Fibroblast of skin of right biceps (primary cell): ENCODE data around the gene SLC23A2.
A peak's percentile ranks its signal among the peaks of the same experiment; 100 is the strongest.
"Not testable (repeated sequence)": the region's sequence is repeated elsewhere in the genome, so short reads cannot be mapped to it uniquely, and the experiment has no call there.

Experiments
- DNase-seq: peaks from one replicate; pipeline ENCODE4 v3.0.0-alpha.2; 2013

Gene SLC23A2

DNA sequence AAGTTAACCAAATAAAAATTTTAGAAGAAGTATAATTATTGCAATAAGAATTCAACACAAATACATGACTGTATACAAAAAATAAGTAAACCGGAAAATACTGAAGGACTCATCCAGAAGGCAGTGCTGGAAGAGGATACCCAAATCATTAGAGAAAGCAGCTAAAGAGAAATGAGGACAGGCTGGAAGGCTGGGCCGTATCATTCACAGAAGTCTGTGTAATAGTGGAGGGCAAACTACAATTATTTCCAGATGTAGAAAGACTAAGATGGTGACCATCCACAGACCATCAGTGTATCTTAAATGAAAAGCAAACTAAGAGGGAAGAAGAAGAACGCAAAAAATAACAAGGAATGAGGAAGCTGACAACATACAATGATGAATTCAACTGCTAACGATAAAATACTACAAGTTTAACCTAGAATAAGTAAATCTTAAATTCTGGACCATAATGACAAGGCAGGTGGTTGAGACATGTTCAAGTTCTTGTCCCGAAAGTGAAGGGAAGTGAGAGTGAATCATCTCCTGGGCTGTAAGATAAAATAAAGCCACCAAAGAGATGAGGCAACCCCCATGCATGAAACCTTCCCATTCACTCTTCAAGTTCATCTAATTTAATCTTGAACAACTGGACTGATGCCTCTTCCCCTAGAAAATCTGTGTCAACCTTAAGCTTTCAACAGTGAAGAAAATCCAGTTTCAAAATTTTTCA is 71.5 kb downstream of the SLC23A2 start:
- DNase-seq: no peak

- no peak for DNase-seq
Measured at GRCh38 chr20:4926531-4927156, 74.7 kb downstream of the SLC23A2 start.

GRCh38 chr20:4925842-4926530 is 75.3 kb downstream of the SLC23A2 start:
- peak; percentile 65 for DNase-seq

GRCh38 chr20:4924446-4924845 is 76.9 kb downstream of the SLC23A2 start:
- no peak for DNase-seq

DNA sequence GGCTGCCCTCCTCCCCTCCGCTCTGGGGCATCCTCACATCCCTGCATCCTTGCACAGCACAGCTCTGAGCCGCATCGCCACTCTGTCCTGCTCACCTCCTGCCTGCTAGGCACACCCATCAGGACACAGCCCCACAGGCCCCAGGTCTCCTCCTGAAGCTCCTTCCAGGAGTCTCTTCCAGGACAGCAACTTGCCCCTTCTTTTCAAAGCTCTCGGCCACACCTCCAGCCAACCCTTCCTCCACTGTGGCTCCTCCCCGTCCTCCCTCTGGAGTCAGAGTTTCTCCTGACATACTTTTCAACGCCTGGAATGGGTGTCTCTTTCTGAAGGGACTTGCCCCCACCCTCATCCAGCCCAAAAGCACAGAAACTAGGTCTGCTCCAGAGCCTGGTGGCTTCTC is 77.3 kb downstream of the SLC23A2 start:
- DNase-seq: no peak

DNA sequence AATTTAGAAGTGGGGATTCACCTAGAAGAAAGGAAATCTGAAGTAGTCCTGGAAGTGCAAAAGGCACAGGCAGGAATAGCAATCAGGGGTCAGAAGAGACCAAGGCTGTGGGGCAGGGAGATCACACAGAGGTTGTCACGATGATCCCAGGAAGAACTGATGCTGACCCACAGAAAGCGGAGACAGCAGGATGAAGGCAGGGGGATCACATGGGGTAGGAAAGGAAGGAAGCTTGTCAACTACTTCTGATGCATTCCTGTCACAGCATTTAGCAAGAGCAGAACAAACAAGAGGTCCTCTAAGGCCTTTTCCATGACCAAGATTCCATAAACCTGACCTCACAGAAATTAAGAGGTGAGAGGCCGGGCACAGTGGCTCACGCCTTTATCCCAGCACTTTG is 79.1 kb downstream of the SLC23A2 start:
- DNase-seq: no peak

DNA sequence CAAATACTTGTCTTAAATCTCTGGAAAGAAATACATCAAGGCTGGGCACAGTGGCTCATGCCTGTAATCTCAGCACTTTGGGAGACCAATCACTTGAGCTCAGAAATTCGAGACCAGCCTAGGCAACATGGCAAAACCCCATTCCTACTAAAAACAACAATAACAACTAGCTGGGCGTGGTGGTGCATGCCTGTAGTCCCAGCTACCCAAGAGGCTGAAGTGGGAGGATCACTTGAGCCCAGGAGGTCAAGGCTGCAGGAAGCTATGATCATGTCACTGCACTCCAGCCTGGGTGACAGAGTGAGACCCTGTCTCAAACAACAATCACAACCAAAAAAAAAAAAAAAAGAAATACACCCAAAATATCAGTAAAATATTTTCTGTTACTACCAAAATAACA is 80.0 kb downstream of the SLC23A2 start:
- not testable (repeated sequence) for DNase-seq

DNA sequence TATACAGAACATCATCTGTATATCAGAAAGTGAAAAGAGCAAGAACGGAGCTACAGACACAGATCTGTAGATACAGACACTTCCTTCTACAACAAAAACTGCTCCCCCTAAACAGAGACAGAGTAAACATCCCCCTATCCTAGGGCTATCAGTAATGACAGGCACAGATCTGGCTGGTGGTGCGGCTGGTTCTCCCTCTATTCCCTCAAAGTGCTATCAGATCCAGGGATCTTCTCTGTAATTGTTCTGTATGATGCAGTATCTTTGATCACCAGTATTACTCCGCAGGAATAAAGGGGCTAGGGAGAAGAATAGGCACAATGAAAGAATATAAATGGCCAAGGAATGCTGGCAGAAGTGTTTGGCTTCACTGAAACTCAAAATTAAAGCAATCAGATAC is 80.7 kb downstream of the SLC23A2 start:
- DNase-seq: no peak

DNA sequence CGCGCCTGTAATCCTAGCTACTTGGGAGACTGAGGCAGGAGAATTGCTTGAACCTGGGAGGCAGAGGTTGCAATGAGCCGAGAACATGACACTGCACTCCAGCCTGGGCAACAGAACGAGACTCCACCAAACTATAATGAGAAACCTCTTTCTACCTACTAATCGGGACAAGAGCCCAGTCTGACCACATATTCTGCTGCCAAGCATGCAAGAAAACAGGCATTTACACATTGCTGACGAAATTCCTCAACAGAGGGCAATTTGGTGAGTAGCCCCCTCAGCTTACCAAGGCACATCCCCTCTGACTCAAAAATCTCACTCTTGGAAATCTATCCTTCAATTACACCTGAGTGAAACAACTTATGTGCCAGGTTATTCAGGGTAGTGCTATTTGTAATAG is 81.2 kb downstream of the SLC23A2 start:
- DNase-seq: no peak

- DNase-seq: no peak
Measured at GRCh38 chr20:4919047-4919704, 82.1 kb downstream of the SLC23A2 start.

- DNase-seq: no peak
Measured at GRCh38 chr20:4918473-4918872, 82.8 kb downstream of the SLC23A2 start.

DNA sequence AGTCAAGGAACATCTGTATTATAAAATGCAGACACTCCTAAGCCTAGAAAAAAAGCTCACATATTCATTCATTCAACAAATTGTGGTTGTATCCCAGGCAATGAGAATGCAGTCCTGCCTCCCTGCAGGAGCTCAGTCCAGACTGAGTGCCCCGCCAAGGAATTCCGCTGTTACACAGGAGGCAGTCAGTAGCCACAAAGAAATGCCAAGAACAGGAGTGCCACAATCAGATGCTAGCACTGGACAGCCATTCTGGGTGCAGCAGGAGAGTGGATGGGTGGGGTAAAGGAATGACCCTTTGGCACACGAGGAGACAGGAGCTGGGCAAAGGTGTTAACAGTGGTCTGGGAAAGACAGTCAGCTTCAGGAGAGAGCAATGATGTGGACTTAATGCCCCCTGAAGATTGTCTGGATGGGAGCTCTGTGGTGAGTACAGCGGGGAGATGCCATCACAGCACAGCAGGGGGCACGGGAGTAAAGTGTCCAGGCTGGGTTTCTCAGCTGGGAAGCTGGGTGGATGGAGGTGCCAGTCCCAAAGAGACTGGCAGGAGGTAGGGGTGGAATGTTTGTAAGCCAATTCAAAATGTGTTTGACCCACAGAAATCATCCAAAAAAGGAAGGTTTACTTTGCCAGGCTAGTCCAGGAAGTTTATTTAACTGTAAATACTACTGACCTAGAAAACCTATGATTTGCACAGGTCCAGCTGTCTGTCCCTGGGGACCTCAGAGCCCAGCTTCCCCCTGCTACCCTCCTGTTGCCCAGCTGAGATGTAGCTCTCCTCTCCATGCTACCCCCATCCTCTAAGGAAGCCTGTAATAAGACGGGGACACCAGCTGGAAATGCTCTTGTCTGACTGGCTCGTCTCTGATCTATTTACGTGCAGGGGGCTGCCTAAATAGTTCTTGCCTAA is 84.1 kb downstream of the SLC23A2 start:
- DNase-seq: no peak

- DNase-seq: no peak
Measured at GRCh38 chr20:4913147-4913546, 88.2 kb downstream of the SLC23A2 start.

DNA sequence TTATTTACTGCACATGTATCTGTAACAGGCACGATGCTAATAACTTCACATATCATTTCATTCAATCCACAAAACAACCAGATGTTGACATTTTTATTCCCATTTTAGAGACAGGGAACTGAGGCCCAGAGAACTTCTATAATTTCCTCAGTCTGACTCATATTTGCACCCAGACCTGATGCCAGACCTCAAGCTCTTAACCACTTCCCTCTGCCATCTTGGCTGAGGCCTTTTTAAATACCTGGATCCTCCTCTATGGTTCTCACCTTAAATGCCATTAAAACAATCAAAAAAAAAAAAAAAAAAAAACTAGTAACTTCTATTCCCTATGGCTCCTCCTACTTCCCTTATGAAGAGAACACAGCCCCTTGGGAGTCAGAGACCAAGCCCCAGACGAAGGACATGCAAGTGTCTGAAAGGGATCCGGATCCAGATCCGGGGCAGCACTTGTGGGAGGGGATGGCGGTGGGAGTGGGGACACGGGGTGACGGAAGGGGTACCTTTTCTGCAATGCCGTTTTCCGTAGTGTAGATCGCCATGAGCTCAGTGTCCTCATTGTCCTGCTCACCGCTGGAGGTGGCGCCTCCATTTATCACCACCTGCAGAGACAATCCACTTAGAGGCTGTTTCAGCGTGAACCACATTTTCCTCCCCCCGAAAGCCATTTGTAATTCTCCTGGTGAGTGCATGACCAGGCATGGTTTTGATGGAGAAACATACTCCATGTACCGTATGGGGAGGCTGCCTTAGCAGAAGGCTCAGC is 88.7 kb downstream of the SLC23A2 start:
- no peak for DNase-seq

DNA sequence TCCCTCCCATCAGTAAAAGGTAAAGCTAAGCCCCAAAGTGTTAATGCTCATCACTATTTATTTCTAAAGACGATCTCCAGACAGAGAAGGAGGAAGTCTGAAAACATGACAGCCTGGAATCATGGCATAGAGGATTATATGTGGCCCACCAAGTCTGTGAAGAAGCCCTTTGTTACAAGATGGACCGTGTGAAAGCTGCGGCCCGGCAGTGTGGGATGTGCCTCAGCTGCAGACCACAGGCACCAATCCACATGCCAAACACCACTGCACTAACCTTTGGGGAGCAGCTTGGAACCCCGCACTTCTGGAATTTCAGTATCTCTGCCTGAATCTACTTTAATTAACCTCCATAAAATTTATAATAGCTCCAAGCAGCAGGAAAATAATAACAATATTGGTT is 90.4 kb downstream of the SLC23A2 start:
- DNase-seq: no peak

- DNase-seq: no peak
Measured at GRCh38 chr20:4905613-4906012, 95.7 kb downstream of the SLC23A2 start.

DNA sequence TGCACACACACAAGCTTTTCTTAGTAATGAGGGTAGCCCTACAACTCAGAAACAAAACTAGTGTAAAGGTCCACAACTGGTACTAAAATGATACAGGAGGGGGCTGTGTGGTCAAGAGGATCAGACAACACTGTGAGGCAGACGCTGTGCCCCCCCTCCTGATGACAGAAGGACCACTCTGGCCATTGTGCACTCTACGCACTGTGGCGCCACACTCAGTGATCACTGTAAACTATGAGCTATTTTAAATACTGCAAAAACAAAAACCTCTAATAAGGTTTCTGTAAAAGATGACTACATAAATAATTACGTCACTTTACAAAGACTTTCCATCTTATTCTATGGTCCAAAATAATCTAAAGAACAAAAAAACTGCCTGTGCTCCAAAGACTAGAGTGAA is 96.1 kb downstream of the SLC23A2 start:
- DNase-seq: no peak

DNA sequence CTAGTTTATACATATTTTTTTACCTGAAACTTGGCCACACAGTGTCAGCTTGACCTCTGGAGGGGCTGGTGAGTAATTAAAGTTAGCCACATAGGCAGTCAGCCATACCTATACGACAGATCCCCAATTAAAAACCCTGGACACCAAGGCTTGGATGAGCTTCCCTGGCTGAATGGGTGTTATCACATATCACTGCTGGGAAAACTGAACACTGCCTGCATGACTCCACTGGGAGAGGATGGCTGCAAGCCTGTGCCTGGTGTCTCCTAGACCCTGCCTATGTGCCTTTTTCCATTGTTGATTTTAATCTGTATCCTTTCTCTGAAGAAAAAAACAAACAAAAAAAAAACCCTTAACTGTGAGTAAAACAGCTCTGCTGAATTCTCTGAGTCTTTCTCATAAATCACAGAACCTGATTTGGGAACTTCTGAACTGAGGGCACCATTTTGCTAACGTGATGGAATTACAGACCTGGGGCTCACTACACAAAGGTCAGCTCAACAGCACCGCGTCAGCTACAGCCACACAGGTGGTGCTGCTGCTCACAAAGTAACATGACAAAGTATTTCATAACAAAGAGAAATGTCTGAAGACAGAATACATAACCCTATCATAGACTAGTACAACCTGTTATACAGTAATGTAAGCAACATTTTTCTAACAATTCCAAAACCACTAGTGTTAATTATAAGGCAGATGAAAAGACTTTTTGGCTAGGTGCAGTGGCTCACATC is 97.0 kb downstream of the SLC23A2 start:
- DNase-seq: no peak

DNA sequence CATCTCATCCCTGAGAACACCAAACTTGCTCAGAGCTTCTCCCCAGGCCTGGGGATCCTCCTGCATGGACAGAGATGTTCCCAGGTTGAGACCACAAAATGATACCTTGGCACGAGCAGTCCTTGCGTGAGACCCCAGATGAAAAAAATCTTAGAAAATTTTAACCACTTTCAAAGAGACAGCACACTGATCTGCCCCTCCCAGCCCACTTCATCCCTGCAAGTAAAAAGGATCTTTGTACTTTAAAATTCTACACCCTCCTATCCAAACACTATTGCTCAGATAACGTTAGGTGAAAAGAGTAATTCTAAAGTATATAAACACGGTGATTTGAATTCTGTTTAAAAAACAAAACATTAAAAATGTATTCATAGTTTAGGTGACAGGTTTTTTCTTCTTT is 98.5 kb downstream of the SLC23A2 start:
- DNase-seq: no peak

DNA sequence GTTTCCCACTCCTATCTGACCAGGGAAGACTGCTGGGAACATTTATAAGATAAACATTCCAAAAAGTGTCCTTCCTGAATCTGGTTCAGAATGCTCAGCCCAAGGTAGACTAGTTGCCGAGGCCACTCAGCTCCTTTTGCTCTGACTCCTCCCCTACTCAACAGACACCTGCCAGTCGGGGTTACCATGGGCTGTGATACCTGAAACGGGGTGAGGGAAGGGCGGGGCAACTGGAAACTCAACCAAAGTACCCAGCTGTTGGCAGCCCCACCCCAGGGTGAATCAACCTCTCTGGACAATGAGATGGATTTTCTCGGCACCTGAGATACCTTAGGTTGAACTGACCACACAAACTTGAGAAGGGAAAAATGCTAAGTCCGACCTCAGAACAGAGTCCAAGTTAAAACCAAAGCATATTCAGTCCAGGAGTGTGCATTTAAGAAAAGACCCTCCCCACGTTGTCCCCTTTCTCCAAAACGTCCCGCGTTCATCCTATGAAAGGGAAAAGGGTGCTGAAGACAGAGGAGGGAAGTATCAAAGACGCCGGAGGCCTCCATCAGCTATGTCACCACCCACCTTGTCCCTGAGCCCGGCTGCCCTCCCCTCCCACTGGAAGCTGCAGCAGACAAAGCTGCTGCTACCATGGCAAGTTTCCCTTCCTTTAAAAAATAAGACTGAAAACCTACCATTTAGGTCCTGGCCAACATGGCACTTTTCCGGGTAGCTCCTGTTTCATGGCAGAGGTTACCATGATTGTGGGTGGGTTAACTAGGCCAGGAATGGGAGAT is 100.1 kb downstream of the SLC23A2 start:
- no peak for DNase-seq
